ENCODE data around the gene MYO1D.
"Not testable (repeated sequence)": the region's sequence is repeated elsewhere in the genome, so short reads cannot be mapped to it uniquely, and the experiment has no call there.

Gene MYO1D

DNA sequence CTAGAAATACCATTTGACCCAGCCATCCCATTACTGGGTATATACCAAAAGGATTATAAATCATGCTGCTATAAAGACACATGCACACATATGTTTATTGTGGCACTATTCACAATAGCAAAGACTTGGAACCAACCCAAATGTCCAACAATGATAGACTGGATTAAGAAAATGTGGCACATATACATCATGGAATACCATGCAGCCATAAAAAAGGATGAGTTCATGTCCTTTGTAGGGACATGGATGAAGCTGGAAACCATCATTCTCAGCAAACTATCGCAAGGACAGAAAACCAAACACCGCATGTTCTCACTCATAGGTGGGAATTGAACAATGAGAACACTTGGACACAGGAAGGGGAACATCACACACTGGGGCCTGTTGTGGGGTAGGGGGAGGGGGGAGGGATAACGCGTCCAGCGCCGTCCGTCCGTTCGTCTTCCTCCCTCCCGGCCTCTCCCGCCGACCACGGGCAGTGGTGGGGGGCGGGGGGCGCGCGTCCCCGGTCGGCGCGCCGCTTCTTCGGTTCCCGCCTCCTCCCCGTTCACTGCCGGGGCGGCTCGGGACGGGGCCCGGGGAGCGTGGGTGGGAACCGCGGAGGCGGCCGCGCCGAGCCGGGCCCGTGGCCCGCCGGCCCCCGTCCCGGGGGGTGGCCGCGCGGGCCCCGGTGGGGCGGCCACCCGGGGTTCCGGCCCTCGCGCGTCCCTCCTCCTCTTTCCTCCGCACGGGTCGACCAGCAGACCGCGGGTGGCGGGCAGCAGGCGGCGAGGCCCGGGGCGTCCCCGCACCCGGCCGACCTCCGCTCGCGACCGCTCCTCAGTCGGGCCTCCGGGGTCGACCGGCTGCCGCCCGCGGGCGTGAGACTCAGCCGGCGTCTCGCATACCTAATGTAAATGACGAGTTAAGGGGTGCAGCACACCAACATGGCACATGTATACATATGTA lies 54.7 kb downstream of the MYO1D start:
- in situ Hi-C loops (cut with MboI; ENCODE audit: low sequenced_read_pairs) = not testable (repeated sequence)

DNA sequence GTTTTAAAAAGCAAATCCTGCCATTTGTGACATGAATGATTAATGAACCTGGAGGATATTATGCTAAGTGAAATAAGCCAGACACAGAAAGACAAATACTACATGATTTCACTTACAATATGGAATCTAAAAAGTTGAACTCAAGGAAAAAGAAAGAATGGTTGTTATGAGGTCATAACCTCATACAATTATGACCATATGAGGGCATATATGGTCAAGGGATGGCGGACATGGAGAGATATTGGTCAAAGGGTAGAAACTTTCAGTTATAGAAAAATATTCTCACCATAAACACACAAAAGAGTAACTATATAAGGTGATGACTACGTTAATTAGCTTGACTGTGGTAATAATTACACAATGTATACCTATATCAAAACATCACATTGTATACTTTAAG lies 56.5 kb downstream of the MYO1D start:
- in situ Hi-C loops (cut with MboI; ENCODE audit: low sequenced_read_pairs) = no loop called here

DNA sequence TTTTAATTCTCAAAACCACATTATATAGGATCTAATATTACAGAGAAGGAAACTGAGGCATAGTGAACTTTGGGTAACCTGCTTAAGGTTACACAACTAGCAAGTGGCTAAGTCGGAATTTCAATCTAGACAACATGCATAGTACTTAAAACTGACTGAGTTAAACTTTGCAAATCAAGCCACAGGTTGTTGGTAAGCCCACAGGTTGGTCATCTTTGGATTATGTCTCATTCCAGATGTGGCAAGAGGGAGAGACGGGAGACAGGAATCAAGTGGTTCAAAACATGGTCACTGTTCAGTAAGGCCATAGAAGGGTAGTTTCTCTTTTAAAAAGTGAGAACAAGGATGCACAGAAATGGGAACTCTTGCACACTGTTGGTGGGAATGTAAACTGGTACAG lies 57.1 kb downstream of the MYO1D start:
- in situ Hi-C loops (cut with MboI; ENCODE audit: low sequenced_read_pairs) = no loop called here

DNA sequence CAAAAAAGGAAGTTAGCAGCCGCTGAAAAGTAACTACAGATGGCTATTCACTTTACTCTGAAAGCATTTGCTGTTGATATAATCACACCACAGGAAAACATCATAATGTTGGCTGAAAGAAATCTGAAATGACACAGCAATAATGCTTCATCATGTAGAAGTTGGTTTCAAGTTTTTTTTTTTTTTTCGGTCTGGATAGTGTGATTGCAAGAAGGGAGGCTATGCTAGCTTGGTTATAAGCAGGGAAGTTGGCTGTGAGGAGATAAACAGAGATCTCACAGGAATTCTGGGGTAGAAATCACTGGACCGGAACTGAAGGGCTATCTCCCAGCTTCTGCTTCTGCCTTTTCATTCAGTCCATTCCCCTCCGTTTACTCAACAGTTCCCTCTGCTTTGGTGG lies 57.9 kb downstream of the MYO1D start:
- in situ Hi-C loops (cut with MboI; ENCODE audit: low sequenced_read_pairs) = no loop called here

DNA sequence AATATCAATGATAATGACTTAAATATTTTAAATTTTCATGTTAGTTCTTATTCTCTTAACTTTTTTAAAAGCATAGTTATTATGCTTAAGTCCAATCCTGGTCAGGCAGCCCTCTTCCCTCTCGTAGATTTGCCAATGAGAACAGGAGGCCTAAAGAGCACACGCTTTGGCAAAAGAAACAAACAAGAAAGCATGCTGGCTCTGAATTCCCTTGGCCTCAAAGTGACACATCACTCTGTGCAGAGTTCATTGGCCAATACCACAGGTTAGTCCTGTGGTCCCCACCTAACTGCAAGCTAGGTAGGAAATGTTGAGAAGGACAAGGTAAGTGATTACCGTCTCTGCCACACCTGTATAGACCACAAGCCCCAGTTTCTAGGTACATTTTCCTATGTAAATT lies 61.5 kb downstream of the MYO1D start:
- in situ Hi-C loops (cut with MboI; ENCODE audit: low sequenced_read_pairs) = no loop called here

DNA sequence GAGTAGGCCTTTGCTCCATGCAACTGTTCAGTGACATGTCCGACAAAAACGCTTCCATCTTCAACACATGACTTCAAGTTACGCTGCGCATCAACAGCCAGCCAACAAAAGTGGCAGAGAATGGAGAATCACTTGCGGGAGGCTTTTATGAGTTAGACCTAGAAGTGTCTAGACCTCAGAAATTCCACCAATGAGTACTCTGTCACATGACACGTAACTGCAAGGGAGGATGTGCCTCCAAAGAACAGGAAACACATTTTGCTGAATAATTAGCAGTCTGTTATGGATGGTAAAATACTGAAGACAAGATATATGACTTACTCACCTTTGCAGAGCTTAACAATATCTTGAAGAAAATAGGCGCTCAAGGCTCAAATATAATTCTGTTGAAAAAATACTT lies 62.1 kb downstream of the MYO1D start:
- in situ Hi-C loops (cut with MboI; ENCODE audit: low sequenced_read_pairs) = no loop called here

DNA sequence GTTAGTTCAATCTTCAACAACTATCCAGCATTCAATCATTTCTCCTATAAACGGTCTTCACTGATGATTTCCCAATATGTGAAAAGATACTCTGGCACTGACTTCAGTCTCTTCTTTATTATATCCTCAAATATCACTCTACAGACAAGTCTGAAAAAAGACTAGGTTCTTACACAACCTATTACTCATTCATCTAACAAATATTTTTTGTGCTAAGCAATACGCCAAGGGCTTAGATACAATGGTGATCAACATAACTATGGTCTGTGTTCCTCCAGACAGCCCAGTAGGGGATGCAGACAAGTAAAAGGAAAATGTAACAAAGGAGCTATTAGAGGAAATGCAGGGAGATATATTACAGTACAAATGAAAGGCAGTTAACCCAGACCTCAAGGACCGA lies 63.9 kb downstream of the MYO1D start:
- in situ Hi-C loops (cut with MboI; ENCODE audit: low sequenced_read_pairs) = no loop called here

DNA sequence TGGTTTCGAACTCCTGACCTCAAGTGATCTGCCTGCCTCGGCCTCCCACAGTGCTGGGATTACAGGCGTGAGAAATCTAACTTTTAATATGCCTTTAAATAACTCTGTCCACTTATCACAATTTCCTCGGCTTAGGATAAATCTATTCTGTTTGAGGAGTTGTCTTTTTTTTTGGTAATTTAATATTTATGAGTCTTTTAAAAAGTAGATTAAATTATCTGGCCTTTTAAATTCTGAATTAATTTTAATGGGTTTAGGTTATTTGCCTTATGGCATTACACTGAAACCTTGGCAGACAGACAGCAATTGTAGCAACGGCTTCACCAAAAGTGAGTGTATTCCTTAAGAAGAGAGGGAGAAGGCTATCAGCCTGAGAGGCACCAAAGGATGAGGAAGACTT lies 66.2 kb downstream of the MYO1D start:
- in situ Hi-C loops (cut with MboI; ENCODE audit: low sequenced_read_pairs) = no loop called here

DNA sequence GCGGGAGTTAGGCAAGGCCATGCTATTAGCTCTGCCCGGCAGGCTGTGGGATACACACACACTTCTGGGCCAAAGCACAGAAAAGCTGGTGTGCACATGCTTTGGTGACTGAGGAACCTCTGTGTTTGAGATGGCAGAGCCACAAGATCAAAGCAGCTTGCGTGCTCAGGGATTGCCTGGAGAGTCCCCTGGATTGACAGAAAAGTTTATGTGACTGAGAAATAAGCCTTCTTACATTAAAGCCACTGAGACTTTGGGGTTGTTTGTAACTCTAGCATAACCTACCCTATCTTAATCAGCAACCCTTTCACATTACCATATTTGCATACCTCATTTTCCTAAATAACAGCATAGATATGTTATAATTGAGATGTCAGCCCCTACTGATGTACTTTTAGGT lies 69.3 kb downstream of the MYO1D start:
- in situ Hi-C loops (cut with MboI; ENCODE audit: low sequenced_read_pairs) = no loop called here

DNA sequence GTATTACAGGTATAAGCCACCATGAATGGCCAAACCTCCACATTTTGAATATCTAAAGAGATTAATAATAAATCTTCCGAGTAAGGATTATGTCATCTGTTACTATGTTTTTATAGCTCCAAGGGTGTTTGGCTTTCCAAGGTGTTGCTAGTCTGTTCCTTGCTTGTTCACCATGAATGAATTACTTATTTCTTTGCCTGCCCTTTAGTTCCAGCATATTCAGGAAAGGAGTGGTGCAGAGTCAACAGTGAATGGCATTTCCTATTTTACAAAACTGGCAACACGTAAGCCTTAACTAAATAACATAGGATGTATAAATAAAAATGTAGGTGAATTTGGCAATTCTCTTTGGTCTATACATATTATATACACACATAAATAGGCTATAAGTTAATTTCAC lies 70.3 kb downstream of the MYO1D start:
- in situ Hi-C loops (cut with MboI; ENCODE audit: low sequenced_read_pairs) = no loop called here

DNA sequence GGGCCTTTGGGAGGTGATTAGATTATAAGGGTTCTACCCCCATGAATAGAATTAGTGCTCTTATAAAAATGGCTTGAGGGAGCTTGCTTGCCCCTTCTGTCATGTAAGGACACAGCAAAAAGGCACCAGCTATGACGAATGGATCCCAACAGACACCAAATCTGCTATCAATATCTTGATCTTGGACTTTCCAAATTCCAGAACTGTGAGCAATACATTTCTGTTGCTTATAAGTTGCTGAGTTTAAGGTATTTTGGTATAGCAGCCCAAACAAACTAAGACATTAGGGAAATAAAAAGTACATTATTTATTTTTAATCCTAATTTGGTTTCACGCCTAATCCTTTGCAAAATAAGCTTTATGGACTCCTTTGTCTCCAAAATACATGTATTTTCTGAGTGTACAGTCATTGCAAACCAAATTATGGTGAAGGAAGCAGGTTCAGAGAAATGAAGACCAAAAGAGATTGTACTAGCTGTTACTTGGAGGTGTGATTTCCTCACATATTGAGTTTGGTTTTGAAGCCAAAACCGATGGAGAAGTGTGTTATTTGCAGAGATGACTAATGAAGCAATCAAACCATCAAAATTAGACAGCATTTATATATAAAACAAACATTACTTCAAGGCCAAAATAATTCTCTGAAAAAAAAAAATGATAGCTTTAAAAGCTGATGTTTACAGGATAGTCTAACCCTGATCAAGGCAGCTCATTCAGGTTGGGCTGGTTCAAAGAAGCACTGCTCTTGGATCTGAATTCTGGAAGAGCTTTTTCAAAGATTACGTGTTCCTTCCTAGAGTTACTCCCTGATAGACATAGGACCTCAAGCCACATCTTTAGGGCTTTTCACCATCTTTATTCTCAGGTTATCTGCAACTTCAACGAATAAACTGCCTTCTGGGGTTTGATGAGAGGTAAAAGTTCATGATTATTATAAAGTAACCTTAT lies 71.6 kb downstream of the MYO1D start:
- in situ Hi-C loops (cut with MboI; ENCODE audit: low sequenced_read_pairs) = no loop called here

DNA sequence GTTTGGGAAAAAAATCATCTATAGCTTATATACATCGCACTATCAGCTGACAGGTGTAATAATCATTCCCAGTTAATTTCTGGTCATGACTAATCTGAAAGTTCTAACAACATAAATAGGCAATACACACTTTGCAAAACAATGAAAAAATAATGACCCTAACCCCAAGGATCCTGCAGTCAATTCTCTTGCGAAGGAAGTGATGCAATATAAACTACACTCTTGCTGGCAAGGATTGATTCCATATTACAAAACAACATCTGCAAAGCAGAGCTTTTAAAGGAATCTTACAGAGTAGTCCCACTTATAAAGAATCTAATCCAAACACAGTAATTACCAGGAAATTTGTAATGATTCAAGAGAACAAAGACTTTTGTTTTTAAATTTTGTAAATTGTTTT lies 73.4 kb downstream of the MYO1D start:
- in situ Hi-C loops (cut with MboI; ENCODE audit: low sequenced_read_pairs) = no loop called here

DNA sequence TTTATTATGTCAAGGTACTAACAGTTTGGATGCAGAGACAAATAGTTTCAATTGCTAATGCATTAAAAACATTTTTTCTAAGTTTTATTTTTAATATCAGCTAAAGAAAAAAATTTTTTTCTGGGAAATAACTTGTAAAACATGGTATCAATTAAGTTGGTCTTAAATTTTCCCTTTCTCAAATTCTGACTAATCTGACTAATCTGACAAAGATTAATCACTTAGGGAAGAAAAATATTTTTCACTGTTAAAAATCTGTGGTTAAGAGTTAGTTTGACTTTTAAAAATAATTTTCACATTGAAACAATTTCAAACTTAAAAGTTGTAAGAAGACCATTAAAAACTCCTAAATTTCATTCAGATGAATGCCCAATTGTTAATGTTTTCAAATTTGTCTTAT lies 74.6 kb downstream of the MYO1D start:
- in situ Hi-C loops (cut with MboI; ENCODE audit: low sequenced_read_pairs) = no loop called here

DNA sequence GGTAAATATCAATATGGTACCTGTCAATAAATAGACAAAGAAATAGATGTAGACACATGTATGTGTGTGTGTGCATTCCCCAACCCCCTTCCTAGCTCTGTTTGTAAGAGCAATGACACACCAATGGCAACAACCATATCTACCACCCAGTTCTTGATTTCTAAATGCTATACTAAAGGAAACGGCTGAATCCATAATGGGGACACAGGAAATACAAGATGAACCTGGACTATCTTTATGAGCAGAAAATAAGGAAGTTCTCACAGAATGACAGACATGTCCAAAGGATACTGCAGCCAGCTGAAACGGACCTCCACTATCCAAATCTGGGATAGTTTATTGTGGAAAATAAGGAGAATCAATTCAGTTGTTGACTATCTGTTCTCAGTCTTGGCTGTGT lies 75.3 kb downstream of the MYO1D start:
- in situ Hi-C loops (cut with MboI; ENCODE audit: low sequenced_read_pairs) = no loop called here

DNA sequence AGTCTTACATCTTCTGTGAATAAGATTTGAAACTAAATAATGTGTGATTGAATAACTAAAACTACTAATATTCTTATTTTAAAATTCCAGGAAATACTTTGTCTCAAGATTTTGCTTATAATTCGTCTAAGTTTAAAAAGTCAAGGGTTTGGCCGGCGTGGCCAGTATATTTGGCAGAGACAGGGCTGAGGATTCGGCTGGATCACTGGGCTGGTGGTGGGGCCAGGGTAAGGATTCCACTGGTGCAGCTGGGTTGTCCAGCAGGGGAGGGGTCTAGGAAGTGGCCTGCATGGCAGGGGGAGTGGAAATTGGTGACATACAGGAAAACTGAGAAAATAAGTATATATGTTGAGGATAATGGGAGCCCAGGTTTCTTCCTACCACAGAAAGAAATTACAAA lies 75.7 kb downstream of the MYO1D start:
- in situ Hi-C loops (cut with MboI; ENCODE audit: low sequenced_read_pairs) = no loop called here

DNA sequence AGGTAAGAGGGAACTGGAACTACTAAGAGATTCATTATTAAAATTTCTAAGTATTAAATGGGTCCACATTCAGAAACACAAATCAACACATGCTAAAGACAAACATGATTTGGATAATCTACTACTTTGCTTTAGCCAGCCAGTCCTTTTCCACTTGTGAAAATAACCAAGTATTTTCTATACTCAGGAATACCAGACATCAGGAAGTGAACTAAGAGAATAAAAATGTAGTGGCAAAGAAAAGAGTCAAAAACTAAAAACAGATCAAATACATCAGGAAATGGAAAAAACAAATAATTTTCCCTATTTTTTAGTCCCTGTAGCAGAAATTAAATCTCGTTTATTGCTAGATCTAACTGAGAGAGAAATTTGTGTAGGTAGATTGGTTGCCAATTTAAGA lies 78.0 kb downstream of the MYO1D start:
- in situ Hi-C loops (cut with MboI; ENCODE audit: low sequenced_read_pairs) = no loop called here

DNA sequence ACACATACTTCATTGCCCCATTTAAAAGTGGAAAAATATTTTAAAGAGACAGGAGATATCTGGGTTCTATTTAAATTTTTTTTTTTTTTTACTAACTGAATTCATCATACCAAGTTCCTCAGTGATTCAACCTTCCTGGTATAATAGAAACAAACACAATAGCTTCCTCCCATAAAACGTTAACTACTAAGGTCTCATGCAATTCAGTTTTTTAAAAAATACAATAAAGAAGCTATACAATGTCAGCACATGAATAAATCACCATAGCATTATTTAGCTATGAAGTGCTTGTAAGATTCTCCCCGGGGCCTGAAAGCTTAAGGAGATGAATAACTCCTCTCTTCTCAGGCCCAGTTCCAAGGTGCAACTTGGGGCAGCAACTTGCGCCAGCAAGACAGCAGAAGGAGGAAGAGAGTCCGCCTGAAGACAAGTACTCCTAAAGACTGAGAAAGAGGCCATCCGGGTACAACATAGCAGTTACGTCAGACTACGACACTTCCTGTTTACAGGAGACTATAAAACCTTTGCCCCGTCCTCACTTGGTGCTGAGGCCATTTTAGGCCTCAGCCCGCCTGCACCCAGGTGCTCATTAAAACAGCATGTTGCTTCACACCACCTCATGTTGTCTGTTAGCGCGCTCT lies 81.5 kb downstream of the MYO1D start:
- in situ Hi-C loops (cut with MboI; ENCODE audit: low sequenced_read_pairs) = no loop called here

DNA sequence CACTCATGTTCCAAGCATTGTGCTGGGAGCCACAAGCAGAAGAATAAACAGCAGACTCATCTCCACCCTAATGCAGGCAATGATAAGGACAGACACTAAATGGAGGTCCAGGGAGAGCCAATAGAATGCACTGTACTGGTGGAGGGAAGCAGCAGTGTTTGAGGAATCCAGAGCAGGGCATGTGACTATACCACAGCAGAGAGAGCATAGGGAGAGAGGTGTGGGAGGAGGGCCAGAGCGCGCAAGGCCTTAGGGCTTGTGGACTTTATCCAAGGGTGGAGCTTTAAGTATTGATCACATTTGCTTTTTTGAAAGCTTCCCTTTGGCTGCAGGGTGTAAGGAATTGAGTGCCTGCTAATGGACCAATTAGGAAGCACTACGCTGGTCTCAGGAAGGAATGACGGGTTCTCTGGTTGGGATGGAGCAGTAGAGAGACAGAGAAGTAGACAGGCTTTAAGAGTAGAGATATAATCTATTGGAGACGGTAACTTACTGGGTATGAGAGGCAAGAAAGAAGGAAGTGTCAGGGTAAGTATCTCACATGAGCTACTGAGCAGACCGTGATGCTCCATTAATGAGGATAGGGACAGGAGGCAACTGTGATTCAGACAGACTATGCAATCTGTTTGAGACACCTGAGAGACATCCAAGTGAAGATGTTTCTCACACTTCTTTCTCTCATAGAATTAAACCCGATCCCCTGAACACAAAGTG lies 82.2 kb downstream of the MYO1D start:
- in situ Hi-C loops (cut with MboI; ENCODE audit: low sequenced_read_pairs) = no loop called here

DNA sequence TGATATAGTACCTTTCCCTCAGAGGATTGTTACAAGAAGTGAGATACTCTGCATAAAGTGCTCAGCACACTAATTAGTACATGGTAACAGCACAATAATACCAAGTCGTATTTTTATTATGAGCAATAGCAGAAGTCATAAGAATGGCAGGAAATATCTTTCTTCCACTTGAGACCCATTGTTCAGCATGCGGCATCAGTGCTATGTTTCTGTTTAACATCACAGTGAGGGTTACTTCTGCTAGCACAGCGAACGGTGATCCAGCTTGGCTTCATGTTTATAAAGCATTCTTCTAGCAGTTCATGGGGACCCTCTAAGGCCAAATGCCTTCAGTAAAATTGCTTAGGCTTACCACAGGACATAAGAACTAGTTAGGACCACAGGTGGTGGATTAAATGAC lies 83.1 kb downstream of the MYO1D start:
- in situ Hi-C loops (cut with MboI; ENCODE audit: low sequenced_read_pairs) = no loop called here

DNA sequence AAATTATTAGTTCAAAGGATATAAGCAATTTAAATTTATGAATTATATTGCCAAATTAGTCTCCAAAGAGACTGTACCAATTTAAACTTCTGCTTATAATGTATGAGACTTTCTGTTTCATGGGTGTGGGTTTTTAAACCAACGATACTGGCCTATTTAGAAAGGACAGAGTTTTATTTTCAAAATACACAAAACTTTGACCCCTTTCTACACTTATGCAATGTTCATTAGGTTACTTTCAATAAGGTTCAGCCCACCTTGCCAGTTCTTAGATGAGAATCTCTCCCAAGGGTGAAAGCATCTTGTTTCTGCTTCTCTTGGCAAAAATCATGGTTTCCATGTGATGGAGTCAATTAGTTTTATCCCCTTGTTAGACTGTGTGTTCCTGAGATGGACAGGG lies 84.7 kb downstream of the MYO1D start:
- in situ Hi-C loops (cut with MboI; ENCODE audit: low sequenced_read_pairs) = no loop called here

DNA sequence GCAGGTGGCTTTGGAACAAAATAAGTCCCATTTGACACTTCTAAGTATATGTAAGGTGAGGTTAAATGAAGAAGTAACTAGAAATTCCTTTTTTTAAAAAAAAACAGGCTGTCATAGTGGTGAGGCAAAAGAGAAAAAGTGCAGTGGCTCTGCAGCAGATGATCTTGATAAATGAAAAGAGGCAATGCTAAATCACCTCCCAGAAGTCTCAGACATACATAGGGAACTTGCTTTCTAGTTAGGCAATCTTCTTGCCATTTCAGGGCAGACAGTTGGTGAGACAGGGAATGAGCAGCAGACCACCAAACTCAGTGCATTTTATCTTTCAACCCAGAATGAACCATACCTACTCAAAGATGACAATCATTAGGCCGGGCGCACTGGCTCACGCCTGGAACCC lies 90.8 kb downstream of the MYO1D start:
- in situ Hi-C loops (cut with MboI; ENCODE audit: low sequenced_read_pairs) = no loop called here

Measured in hTERT RPE-1 (cell line).